GM21825 (cell line): ENCODE data around the gene GHRH.

Experiments used
- ATAC-seq: cut with Tn5 transposase; IDR thresholded peaks from one replicate; pipeline ENCODE4 v1.9.1; 2021; ENCODE audit warnings: mild to moderate bottlenecking, moderate library complexity; ENCODE audit not compliant: unreplicated experiment

The GHRH gene

GRCh38 chr20:37238935-37239451 lies 22.6 kb downstream of the GHRH start:
- ATAC-seq, result no peak

GRCh38 chr20:37238426-37238825 lies 23.2 kb downstream of the GHRH start:
- no peak for ATAC-seq

GRCh38 chr20:37237656-37238055 lies 24.0 kb downstream of the GHRH start:
- ATAC-seq, result no peak

GRCh38 chr20:37236462-37236861 lies 25.2 kb downstream of the GHRH start:
- ATAC-seq, result no peak

GRCh38 chr20:37235065-37235464 lies 26.5 kb downstream of the GHRH start:
- ATAC-seq, result no peak

GRCh38 chr20:37234254-37234581 lies 27.4 kb downstream of the GHRH start:
- no peak for ATAC-seq

- ATAC-seq, result no peak
Measured at GRCh38 chr20:37233548-37234253, 27.9 kb downstream of the GHRH start.

GRCh38 chr20:37231947-37232630 lies 29.5 kb downstream of the GHRH start:
- no peak for ATAC-seq

GRCh38 chr20:37230200-37230599 lies 31.4 kb downstream of the GHRH start:
- no peak for ATAC-seq

GRCh38 chr20:37229357-37229756 lies 32.3 kb downstream of the GHRH start:
- ATAC-seq, result no peak

- ATAC-seq, result no peak
Measured at GRCh38 chr20:37228656-37229055, 33.0 kb downstream of the GHRH start.

- ATAC-seq, result no peak
Measured at GRCh38 chr20:37228082-37228481, 33.5 kb downstream of the GHRH start.

- no peak for ATAC-seq
Measured at GRCh38 chr20:37226889-37227288, 34.7 kb downstream of the GHRH start.

GRCh38 chr20:37225146-37225545 lies 36.5 kb downstream of the GHRH start:
- no peak for ATAC-seq

- no peak for ATAC-seq
Measured at GRCh38 chr20:37223053-37223452, 38.6 kb downstream of the GHRH start.

- ATAC-seq, result no peak
Measured at GRCh38 chr20:37222086-37222485, 39.5 kb downstream of the GHRH start.

- ATAC-seq, result no peak
Measured at GRCh38 chr20:37220731-37221130, 40.9 kb downstream of the GHRH start.

- no peak for ATAC-seq
Measured at GRCh38 chr20:37219751-37220668, 41.6 kb downstream of the GHRH start.

GRCh38 chr20:37218976-37219375 lies 42.6 kb downstream of the GHRH start:
- no peak for ATAC-seq

- no peak for ATAC-seq
Measured at GRCh38 chr20:37218441-37218840, 43.2 kb downstream of the GHRH start.

- no peak for ATAC-seq
Measured at GRCh38 chr20:37209661-37210314, 51.8 kb downstream of the GHRH start.
